Activated CD4-positive, alpha-beta T cell treated with anti-CD3 and anti-CD28 coated beads, Interleukin-2, amount 10 ng/mL, durations not matched to agents 24 days and 14 days (primary cell): Measurements from ENCODE around the gene FRMD4A. TPM values are rescaled to one million over a fixed set of nuclear protein-coding genes. Genes with fewer than 3 reads are reported as not detected.
A peak's percentile ranks its signal among the peaks of the same experiment; 100 is the strongest.
"Not testable (repeated sequence)": the region's sequence is repeated elsewhere in the genome, so short reads cannot be mapped to it uniquely, and the experiment has no call there.

Source experiments
- DNase-seq: peaks from one replicate; pipeline ENCODE4 v3.0.0; 2022
- H3K27ac Mint-ChIP-seq: one replicate; pipeline ENCODE4 v1.8.0; 2022; ENCODE audit warnings: mild to moderate bottlenecking, mixed read lengths
- H3K27me3 Mint-ChIP-seq: one replicate; pipeline ENCODE4 v1.8.0; 2022; ENCODE audit warnings: mixed read lengths
- H3K36me3 Mint-ChIP-seq: one replicate; pipeline ENCODE4 v1.8.0; 2022; ENCODE audit warnings: low read depth, mild to moderate bottlenecking, mixed read lengths
- H3K4me1 Mint-ChIP-seq: one replicate; pipeline ENCODE4 v1.8.0; 2021; ENCODE audit warnings: mixed read lengths
- H3K4me3 Mint-ChIP-seq: one replicate; pipeline ENCODE4 v1.8.0; 2022; ENCODE audit warnings: mild to moderate bottlenecking, moderate library complexity, mixed read lengths
- H3K9me3 Mint-ChIP-seq: one replicate; pipeline ENCODE4 v1.8.0; 2021; ENCODE audit warnings: mixed read lengths
- intact Hi-C: fragments of 100-400 bp; cut with micrococcal nuclease; formaldehyde crosslinking; loops from one replicate; pipeline ENCODE4 v1.15.1; 2023
- total RNA-seq: library from RNA; stranded (reverse); gene quantifications from 2 replicates; pipeline ENCODE4 v1.2.3, GENCODE V29; 2022

FRMD4A gene
- total RNA-seq, 1 donor from 2014 or later: 0.98 TPM

DNA sequence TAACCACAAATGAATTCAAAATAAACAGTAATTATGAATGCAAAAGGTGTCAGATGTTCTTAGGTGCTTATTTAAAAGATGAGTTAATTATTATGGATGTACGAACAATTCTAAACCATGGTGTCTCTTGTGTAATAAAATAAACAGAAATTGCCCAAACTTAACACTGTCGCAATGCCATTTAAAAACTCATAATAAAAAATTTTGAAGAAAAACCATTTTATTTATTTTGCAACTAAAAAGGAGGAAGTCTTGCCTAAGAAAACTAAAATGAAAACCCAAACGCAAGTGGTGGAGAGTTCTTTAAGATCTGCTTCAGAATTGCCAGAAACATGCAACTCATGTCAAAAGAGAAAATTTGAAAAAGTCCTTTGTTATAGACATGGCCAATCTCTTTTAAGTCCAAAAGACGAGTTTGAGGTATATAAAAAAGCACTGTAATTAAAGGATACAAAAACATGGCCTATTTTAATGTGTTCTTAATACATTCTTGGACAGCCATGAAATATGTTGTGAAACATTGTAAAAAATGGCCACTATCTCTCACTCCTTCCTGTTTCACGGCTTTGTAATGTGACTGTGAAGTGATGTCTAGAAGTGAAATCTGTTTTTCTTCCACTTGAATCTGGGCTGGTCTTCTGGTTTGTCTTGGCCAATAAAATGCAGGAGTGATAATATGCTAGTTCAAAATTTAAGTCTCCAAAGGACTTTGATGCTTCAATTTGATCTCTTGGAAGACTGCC lies 421.0 kb downstream of the FRMD4A start:
- intact Hi-C loops: no loop called here
- no peak for DNase-seq
- Mint-ChIP-seq H3K4me3 (no peak overlapping the region), H3K36me3 (no peaks in the 10 kb centered on the region), H3K27me3 (peaks cover 8% of the 10 kb centered on the region), H3K27ac (no peak overlapping the region), H3K9me3 (no peaks in the 10 kb centered on the region), H3K4me1 (no peaks in the 10 kb centered on the region)

- Mint-ChIP-seq H3K9me3 (no peaks in the 10 kb centered on the region), H3K27me3 (peaks cover 8% of the 10 kb centered on the region), H3K36me3 (no peaks in the 10 kb centered on the region), H3K4me3 (no peak overlapping the region), H3K27ac (no peak overlapping the region), H3K4me1 (no peaks in the 10 kb centered on the region)
- DNase-seq: no peak
- intact Hi-C loops: no loop called here
Observed at GRCh38 chr10:13908475-13908874, 422.2 kb downstream of the FRMD4A start.

DNA sequence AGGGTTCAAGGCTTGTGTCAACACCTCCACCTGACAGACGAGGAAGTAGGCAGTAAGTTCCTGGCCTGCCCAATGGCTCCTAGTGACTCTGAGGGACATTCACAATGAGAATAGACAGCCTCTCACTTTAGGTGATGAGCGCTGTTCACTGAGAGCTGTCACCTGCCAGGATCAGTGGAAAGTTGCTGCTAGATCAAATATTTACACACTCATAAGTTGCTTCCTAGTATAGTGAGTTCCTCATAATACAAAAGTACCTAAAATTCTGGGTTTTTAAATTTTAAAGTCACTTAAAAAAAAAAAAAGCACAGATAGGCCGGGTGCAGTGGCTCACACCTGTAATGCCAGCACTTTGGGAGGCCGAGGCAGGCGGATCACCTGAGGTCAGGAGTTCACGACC lies 423.2 kb downstream of the FRMD4A start:
- Mint-ChIP-seq H3K27me3 (peaks cover 8% of the 10 kb centered on the region), H3K4me3 (no peak overlapping the region), H3K27ac (no peak overlapping the region), H3K4me1 (no peaks in the 10 kb centered on the region), H3K36me3 (no peaks in the 10 kb centered on the region), H3K9me3 (no peaks in the 10 kb centered on the region)
- intact Hi-C loops: no loop called here
- DNase-seq: no peak

- intact Hi-C loops: no loop called here
- Mint-ChIP-seq H3K27me3 (peaks cover 2% of the 10 kb centered on the region), H3K36me3 (no peaks in the 10 kb centered on the region), H3K4me3 (no peak overlapping the region), H3K4me1 (no peaks in the 10 kb centered on the region), H3K27ac (no peak overlapping the region), H3K9me3 (no peaks in the 10 kb centered on the region)
- no peak for DNase-seq
Observed at GRCh38 chr10:13905281-13905680, 425.4 kb downstream of the FRMD4A start.

DNA sequence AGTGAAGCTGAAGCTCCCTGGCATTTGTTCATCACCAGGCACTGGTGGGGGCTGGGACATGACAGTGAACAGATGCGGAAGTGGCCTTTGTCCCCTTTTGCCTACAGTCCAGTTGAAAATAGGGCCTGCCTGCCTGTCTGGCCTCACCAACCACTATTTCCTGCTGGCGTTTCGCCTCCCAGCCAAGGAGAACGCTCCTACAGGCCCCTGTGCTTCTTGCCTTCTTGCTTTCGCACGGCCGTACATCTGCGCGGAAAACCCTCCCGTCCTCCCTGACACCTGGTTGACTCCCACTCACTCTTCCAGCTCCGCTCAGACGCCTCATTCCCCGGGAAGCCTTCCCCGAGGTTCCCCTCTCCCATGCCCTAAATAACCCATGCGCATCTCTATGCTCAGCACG lies 426.7 kb downstream of the FRMD4A start:
- Mint-ChIP-seq H3K9me3 (no peaks in the 10 kb centered on the region), H3K4me3 (no peak overlapping the region), H3K4me1 (no peaks in the 10 kb centered on the region), H3K27me3 (peaks cover 2% of the 10 kb centered on the region), H3K36me3 (no peaks in the 10 kb centered on the region), H3K27ac (no peak overlapping the region)
- intact Hi-C loops: no loop called here
- DNase-seq: no peak

GRCh38 chr10:13902868-13903587 lies 427.7 kb downstream of the FRMD4A start:
- Mint-ChIP-seq H3K4me3 (no peak overlapping the region), H3K4me1 (no peaks in the 10 kb centered on the region), H3K27ac (no peak overlapping the region), H3K9me3 (no peaks in the 10 kb centered on the region), H3K36me3 (no peaks in the 10 kb centered on the region), H3K27me3 (no peaks in the 10 kb centered on the region)
- intact Hi-C loops: no loop called here
- DNase-seq: no peak

DNA sequence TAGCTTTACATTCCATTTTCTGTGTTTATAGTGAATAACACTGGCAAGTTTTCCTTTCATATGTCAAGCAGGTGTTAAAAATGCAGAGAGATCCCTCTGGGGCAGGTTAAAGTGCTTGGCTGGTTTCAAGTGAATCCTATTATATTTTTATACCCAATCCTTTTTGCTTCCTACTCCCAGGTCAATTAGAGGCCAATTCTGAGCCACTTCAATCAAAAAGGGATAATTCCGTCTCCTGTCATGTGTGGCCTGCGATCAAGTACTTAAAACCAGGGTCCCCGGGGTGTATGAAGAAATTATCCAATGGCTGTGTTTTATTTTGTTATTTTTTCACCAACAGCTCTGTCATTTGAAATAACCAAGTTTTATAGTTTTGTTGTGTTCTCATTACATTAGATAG lies 430.8 kb downstream of the FRMD4A start:
- H3K4me1 Mint-ChIP-seq: no peaks in the 10 kb centered on the region
- intact Hi-C loops: no loop called here
- H3K27me3 Mint-ChIP-seq: peaks cover 8% of the 10 kb centered on the region
- no peak overlapping the region for H3K27ac Mint-ChIP-seq
- H3K36me3 Mint-ChIP-seq: no peaks in the 10 kb centered on the region
- no peak for DNase-seq
- no peaks in the 10 kb centered on the region for H3K9me3 Mint-ChIP-seq
- no peak overlapping the region for H3K4me3 Mint-ChIP-seq

GRCh38 chr10:13896146-13896545 lies 434.6 kb downstream of the FRMD4A start:
- H3K4me1 Mint-ChIP-seq, H3K4me3 Mint-ChIP-seq, H3K36me3 Mint-ChIP-seq, intact Hi-C loops, DNase-seq, H3K27ac Mint-ChIP-seq, H3K9me3 Mint-ChIP-seq: not testable (repeated sequence)
- peaks cover 39% of the 10 kb centered on the region for H3K27me3 Mint-ChIP-seq

DNA sequence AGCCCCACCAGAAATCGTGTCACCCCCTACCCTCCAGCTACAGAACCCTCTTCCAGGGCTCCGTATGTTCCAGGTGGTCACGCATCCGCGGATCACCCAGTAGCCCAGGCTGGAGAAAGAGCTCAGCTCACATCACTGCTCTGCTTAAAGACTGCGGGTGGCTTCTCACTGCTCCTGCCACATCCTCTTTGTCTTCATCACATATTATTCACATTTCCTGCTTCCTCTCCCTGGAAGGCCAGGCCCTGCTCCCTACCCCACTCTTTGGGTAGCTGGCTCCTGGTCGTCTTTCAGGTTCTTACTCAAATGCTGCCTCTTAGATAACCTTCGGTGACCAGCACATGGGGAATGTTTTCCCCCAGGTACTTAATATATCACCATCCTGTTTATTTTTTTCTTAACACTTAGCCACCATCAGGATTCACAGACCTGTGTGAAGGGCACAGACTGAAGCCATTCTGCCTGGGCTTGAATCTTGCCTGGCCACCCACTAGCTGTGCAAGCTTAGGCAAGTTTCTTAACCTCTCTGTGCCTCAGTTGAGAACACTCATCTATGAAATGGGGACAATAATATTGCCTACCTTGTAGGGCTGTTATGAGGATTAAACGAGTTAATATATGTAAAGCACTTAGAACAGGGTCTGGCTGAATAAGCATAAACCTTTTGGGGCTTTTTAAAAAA lies 436.2 kb downstream of the FRMD4A start:
- no peak overlapping the region for H3K4me3 Mint-ChIP-seq
- peaks cover 53% of the 10 kb centered on the region for H3K27me3 Mint-ChIP-seq
- intact Hi-C loops: no loop called here
- no peaks in the 10 kb centered on the region for H3K36me3 Mint-ChIP-seq
- no peaks in the 10 kb centered on the region for H3K9me3 Mint-ChIP-seq
- no peak for DNase-seq
- H3K27ac Mint-ChIP-seq: no peak overlapping the region
- H3K4me1 Mint-ChIP-seq: peaks cover 8% of the 10 kb centered on the region

DNA sequence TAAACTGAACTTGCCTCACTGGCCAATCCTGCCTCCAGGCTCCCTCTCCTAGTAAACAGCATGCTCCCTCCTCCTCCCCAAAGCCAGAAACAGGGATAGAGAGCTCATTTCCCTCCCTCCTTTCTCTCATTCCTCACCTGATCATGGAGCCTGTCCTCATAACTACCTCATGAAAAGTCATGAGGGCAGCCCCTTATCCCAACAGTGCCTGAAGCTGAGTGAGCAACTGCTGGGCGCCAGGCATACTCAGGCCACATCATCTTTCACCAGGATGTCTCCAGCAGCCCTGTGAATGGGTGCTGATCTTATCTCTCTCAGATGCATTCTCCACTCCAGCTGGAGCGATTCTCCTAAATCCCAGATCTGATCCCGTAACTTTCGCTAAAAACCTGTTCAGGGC lies 436.8 kb downstream of the FRMD4A start:
- Mint-ChIP-seq H3K36me3 (no peaks in the 10 kb centered on the region), H3K27me3 (peaks cover 59% of the 10 kb centered on the region), H3K4me1 (peaks cover 8% of the 10 kb centered on the region), H3K27ac (no peak overlapping the region), H3K4me3 (no peak overlapping the region), H3K9me3 (no peaks in the 10 kb centered on the region)
- intact Hi-C loops: no loop called here
- no peak for DNase-seq

- intact Hi-C loops: no loop called here
- peaks cover 8% of the 10 kb centered on the region for H3K4me1 Mint-ChIP-seq
- no peak overlapping the region for H3K27ac Mint-ChIP-seq
- H3K36me3 Mint-ChIP-seq: no peaks in the 10 kb centered on the region
- H3K27me3 Mint-ChIP-seq: peaks cover 66% of the 10 kb centered on the region
- no peaks in the 10 kb centered on the region for H3K9me3 Mint-ChIP-seq
- no peak overlapping the region for H3K4me3 Mint-ChIP-seq
- no peak for DNase-seq
Observed at GRCh38 chr10:13892871-13893270, 437.9 kb downstream of the FRMD4A start.

DNA sequence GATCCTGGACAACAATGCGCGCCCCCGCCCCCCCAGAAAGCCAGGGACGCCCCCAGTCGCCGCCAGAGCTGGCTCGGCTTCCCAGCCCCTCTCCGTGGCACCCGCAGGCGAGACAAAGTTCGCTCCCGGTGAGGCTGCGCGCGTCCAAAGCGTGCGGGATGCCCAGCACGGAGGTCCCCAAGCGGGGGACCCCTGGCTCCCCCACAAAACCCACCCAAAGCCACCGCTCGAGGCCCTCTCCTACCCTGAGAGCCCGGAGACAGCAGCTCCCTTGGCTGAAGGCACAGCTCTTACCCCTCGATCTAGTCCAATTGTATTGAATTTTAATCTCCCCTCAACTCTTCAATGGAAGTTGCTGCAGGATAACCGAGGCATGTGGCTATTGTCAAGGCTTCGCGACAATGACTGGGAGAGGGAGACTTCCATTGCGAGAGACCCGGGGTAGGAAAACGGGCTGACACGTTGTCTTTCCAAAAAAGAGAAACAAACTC lies 438.7 kb downstream of the FRMD4A start:
- Mint-ChIP-seq H3K27ac (no peak overlapping the region), H3K27me3 (peaks cover 71% of the 10 kb centered on the region), H3K36me3 (no peaks in the 10 kb centered on the region), H3K4me1 (peaks cover 8% of the 10 kb centered on the region), H3K9me3 (no peaks in the 10 kb centered on the region), H3K4me3 (peak overlapping the region; percentile 18)
- no peak for DNase-seq
- intact Hi-C loops: no loop called here

DNA sequence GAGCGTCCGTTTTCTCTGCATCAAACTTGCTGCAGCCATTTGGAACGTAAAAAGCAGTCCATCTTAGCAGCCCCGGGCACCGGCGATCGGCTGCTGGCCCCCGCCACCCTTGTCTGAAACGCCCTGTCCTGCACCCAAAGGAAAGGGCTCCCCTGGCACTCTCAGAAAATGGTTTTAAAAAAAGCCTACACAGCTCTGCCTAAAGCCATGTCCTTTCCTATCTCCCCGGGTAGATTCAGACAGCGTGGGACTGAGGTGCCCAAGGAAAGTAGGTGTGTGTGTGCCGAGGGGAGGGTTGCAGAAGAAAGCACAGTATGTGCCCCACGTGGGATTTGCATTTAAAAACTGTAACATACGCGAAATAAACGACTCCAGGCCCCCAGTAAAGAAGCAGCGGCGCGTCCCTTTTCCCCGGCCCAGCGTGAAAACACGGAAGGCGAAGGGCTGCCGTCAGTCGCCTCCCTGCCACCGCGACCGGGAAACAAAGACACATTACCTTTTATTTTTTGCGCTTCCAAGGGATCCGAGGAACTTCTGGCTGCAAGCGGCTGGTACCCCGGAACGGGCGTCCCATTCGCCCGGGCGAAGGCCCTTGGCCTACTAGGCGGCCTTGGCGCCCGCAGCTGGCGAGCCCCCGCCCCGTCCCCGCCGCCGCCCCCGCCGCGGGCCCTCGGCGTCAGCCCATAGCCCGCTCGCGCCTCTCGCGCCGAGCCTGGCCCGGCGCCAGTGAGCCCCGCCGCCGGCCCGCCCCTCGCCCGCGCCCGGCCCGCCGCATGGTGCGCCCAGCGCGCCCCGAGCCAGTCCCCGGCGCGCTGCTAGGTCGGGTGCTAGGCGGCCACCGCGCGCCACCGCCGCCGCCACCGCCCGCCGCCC lies 439.4 kb downstream of the FRMD4A start:
- no peak for DNase-seq
- intact Hi-C loops: no loop called here
- Mint-ChIP-seq H3K4me1 (peaks cover 8% of the 10 kb centered on the region), H3K4me3 (peak overlapping the region; percentile 51), H3K36me3 (no peaks in the 10 kb centered on the region), H3K27ac (no peak overlapping the region), H3K27me3 (peaks cover 69% of the 10 kb centered on the region), H3K9me3 (no peaks in the 10 kb centered on the region)
